ENCODE results near the gene CLEC1A. TPM values are rescaled to one million over a fixed set of nuclear protein-coding genes. Genes with fewer than 3 reads are reported as not detected.

The CLEC1A gene
- total RNA-seq, 4 donors from 2014 or later: 2.9 to 10.7 (median 7.2) TPM

DNA sequence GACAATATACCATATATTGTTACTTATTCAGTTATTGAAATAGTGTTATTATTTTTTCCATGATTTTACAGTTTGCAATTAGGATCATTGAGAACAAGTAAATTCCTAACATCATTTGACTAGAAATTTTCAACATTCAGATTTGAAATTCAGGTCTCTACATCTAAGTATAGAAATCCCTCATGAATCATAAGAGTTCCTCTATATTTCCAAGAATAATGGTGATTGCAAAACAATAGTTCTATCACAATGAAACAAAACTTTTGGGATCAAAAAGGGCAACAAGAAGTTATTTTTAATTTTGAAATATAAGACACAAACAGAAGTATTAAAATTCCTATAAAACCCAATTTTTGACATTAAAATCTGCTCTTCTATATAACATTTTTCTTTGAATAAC is 10.8 kb downstream of the CLEC1A start:
- TF ChIP-seq, protein P1, sequence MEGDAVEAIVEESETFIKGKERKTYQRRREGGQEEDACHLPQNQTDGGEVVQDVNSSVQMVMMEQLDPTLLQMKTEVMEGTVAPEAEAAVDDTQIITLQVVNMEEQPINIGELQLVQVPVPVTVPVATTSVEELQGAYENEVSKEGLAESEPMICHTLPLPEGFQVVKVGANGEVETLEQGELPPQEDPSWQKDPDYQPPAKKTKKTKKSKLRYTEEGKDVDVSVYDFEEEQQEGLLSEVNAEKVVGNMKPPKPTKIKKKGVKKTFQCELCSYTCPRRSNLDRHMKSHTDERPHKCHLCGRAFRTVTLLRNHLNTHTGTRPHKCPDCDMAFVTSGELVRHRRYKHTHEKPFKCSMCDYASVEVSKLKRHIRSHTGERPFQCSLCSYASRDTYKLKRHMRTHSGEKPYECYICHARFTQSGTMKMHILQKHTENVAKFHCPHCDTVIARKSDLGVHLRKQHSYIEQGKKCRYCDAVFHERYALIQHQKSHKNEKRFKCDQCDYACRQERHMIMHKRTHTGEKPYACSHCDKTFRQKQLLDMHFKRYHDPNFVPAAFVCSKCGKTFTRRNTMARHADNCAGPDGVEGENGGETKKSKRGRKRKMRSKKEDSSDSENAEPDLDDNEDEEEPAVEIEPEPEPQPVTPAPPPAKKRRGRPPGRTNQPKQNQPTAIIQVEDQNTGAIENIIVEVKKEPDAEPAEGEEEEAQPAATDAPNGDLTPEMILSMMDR (IDR thresholded peaks at IDR 0.05; ENCODE audit: low read depth): no peak

DNA sequence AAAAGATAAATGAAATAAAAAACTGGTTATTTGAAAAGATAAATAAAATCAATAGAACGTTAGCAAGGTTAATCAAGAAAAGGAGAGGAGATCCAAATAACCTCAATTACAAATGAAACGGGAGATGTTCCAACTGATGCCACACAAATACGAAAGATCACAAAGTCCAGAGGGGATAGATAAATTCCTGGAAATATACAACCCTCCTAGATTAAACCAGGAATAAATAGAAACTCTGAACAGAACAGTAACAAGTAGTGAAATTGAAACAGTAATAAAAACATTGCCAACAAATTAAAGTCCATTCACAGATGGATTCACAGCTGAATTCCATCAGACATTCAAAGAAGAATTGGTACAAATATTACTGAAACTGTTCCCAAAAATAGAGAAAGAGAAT is 12.4 kb downstream of the CLEC1A start:
- TF ChIP-seq, protein P1 (IDR thresholded peaks at IDR 0.05; ENCODE audit: low read depth): no peak

DNA sequence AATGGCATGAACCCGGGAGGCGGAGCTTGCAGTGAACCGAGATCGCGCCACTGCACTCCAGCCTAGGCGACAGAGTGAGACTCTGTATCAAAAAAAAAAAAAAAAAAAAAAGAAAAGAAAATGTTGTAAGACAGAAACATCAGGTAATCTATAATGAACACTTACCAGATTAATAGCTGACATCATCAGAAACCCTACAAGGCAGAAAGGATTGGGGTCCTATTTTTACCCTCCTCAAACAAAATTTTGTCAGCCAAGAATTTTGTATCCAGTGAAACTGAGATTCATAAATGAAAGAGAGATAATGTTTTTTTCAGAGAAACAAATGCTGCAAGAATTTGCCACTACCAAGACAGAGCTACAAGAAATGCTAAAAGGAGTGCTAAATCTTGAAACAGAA is 14.1 kb downstream of the CLEC1A start:
- TF ChIP-seq, protein P1 (IDR thresholded peaks at IDR 0.05; ENCODE audit: low read depth): no peak

DNA sequence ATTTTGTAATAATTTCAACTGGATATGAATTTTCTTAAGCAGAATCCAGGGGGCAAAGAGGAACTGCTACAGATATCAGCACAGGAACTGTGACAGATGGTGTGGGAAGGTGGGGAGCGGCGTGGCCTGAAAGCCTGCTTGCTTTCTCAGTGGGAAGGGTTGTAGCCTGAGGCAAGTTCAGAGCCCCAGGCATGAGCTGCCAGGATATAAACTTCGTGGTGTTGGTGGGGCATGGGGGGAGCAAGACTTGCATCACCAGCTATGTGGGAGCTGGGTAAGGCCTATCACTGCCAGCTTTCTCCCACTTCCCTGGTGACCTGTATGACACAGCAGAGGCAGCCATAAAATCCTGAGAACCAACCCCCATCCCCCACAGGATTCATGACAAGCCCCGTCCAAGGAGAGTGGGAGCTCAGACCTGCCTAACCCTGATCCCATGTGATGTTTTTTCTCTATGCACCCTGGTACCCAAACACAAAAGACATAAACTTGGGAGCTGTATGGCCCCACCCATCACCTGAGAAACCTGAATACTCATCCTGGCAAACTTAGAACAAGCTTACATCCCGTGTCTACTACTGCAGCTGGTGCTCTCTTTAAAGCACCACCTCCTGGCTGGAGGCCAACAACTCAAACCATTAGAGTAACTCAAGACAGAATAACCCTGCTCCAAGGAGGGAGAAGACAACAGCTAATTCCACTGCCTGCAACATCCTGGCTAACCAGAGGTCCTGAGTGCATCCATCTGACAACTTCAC is 16.5 kb downstream of the CLEC1A start:
- TF ChIP-seq, protein P1 (IDR thresholded peaks at IDR 0.05; ENCODE audit: low read depth): no peak

DNA sequence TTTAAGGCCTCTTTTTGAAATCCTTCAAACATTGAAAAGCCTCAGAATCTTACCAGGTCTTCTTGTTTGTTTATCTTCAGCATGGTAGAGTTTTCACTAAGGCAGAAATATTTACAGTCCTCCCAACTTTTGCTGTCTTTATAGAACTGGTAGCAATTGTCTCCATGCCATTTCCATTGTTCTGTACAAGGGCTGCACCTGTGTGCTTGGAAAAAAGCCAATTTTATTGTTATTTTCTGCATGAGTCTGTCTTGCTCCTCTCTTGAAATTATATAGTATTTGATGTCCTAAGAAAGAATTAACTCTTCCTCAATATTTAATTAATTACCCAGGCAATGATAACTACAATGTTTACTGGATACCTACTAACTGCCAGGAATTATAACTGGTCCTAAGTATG is 23.3 kb downstream of the CLEC1A start:
- TF ChIP-seq, protein P1 (IDR thresholded peaks at IDR 0.05; ENCODE audit: low read depth): no peak

DNA sequence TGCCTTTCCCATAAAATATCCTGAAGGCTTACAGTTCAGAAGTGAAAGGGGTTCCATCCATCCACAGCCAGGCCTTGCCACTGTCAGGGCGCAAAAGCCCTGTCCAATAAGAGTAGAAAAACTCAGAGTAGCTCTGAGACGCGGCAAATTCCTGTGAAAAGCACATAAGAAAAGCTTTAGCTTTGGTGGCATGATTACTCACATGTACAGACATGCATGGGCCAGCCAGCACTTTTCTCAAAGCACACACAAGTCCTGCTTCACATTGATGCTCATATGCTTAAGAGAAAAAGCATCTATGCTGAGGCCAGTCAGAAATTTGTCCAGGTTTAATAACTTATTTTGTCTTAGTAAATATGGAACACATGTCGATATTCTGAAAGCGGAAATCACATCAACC is 25.5 kb downstream of the CLEC1A start:
- TF ChIP-seq, protein P1 (IDR thresholded peaks at IDR 0.05; ENCODE audit: low read depth): no peak

DNA sequence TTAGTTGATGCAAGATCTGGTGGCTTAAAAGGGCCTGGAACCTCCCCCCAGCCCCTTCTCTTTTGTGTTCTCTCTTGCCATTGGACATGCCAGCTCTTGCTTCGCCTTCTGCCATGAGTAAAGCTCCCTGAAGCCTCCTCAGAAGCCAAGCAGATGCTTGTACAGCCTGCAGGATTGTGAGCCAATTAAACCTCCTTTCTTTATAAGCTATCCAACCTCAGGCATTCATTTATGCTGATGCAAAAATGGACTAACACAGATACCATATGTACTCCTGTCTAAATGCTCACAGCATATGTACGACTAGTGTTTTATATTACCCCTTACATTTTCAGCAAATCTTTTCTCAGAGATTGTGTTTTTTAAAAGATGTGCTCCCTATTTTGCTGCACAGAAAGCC is 26.7 kb downstream of the CLEC1A start:
- TF ChIP-seq, protein P1 (IDR thresholded peaks at IDR 0.05; ENCODE audit: low read depth): no peak
